Dermis microvascular lymphatic vessel endothelial cell (primary cell): ENCODE results near the gene KIAA1671. TPM values are rescaled to one million over a fixed set of nuclear protein-coding genes. Genes with fewer than 3 reads are reported as not detected.
A peak's percentile ranks its signal among the peaks of the same experiment; 100 is the strongest.
"Not testable (repeated sequence)": the region's sequence is repeated elsewhere in the genome, so short reads cannot be mapped to it uniquely, and the experiment has no call there.

Experiments
- DNase-seq, 2 donors: peaks; one replicate each; pipeline versions ENCODE4 v3.0.0 to v3.0.0-alpha.2; 2010; ENCODE audit warnings: low read depth in 2 of 2
- total RNA-seq: library from RNA; depleted of rRNA; stranded (reverse); fragments of >200 nt; gene quantifications from 2 replicates; pipeline ENCODE4 v1.2.1, GENCODE V29; 2014

The KIAA1671 gene
- total RNA-seq, 1 donor from 2014 or later, result 34.8 TPM

DNA sequence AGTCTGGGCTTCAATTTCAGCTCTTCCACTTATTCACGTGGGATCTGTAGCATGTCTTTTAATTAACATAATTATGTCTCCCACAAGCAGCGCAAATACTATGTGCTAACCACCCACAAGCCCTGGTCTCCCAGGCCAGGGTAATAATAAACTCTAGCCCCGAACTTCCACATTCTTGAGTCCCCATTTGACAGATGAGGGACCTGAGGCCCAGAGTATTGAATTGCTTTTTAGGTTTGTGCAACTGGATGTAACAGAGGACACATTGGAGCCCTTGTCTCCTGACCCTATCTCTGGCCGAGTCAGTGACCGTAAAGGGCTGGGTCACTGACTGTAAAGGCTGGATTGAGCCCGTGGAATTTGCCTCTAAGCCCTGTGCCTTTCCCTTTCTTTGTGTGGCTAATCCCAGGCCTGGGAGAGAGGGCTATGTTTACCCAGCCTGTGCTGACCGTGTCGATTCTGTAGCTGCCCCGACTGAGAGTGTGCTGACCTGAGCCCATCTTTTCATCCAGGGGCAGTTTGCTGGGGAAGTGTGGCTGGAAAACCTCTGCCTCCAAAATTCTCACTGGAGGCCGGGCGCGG is 270.8 kb downstream of the KIAA1671 start:
- no peak for DNase-seq

DNA sequence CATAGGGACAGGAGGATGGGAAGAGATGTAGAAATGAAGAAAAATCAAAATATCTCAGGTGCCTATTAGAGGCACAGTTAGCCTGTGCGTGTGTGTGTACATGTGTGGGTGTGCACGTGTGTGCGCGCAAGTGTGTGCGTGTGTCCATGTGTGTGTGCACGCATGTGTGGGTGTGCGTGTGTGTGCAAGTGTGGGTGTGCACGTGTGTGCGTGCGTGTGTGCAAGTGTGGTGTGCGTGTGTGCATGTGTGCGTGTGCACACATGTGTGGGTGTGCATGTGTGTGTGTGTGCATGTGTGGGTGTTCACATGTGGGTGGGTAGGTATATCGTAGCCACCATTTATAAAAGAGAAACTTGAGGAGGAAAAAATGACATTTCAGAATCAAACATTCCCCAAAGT is 276.3 kb downstream of the KIAA1671 start:
- DNase-seq, result no peak

DNA sequence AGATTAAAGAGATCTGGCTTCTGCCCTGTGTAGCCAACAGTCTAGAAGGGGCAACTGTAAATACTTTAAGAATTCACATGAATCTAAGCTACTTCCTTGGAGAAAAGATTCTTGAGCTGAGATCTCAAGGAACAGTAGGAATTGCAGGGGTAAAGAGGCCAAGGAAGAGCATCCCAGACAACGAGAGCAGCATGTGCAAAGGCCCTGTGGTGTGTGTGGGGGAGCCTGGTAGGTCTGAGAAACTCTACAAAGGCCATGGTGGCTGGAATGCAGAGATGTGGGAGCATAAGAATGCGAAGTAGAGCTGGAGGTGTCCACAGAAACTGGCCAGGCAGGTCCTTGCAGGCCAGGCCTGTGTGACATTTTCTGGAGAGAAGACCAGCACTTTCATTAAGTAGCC is 278.2 kb downstream of the KIAA1671 start:
- DNase-seq, result not testable (repeated sequence)

DNA sequence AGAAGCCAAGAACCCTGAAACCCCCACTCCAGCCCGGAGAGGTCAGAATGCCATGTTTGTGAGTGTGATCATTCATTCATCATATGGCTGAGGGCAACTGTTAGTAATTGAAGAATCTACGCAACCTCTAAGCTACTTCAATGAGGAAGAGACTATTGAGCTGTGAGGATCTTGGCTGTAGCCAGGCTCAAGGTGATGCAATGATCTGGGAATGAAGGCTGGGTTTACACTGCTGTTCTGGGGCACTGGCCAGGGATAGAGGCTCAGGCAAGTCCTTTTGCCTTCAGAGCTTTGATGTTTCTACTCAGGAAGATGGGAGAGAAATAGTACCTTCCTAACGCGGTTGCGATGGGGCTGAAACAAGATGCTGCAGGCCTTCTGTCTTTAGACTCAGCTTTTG is 279.8 kb downstream of the KIAA1671 start:
- DNase-seq, result no peak

DNA sequence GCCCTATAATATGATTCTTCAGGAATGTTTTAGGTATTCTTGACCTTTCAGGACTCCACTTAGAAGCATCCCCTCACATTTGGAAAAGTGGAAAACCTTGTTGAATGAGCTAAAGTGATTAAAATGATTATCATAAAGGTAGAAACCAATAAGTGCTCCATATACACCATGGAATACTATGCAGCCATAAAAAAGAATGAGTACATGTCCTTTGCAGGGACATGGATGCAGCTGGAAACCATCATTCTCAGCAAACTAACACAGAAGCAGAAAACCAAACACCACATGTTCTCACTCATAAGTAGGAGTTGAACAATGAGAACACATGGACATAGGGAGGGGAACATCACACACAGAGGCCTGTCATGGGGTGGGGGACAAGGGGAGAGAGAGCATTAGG is 281.2 kb downstream of the KIAA1671 start:
- not testable (repeated sequence) for DNase-seq

DNA sequence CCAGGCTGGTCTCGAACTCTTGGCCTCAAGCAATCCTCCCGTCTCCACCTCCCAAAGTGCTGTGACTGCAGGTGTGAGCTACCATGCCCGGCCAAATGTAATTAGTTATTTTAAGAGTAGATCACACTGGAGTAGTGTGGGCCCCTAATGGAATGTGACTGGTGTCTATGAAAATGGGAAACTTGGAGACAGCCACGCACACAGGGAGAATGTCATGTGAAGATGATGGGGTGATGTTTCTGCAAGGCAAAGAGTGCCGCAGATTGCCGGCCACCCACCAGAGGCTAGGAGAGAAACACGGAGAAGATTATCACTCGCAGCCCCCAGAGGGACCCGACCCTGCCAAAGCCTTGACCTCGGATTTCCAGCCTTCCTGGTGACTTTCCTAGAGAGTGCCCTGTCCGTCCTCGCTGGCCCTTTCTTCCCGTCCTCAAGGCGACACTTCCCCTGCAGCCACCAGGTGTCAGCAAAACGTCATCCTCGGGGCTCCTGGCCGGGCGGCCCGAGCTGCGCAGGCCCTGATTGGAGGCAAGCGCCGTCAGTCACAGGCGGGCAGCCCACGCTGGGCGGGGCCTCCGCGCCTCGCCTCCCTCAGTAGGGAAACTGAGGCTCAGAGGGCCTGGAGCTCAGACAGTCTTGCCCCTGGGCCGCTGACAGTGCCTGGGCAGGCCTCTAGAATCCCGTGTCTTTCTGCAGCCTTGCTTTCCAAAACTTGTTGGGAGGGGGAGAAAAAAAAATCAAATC is 283.2 kb downstream of the KIAA1671 start:
- peak; percentile 69 to 85 for DNase-seq

DNA sequence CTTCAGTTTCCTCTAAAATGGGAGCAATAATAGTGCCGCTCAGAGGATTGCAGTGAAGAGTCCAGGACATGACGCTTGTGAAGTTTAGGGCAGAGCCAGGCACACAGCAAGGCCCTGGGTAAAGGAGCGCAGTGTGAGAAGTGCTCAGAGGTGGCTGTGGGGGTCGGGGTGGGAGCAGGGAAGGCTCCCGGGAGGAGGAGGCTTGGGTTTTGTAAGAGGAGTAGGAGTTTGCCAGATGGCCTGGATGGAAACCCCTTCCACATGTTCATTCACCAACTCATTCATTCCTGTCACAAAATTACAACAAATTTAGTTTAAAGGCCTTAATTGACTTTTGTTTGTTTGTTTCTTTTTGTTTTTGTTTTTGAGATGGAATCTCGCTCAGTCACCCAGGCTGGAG is 283.9 kb downstream of the KIAA1671 start:
- no peak for DNase-seq

DNA sequence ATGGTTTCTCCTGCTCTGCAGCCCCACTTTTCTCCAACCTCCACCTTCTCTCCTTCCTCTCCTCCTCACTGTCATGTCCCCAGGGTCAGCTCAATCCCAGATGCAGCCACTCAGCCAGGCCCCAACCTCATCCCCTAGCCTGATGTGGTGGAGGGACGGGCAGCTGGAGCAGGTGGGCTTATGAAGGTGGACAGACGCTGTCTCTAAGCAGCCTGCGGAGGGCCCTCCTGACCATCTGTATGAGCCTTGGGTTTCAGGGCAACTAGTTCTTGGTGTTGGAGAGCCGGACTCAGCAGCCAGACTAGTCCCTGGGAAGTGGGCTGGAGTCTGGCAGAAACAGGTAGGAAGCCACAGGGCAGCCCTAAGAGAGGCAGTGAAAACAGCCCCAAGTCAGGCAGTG is 285.0 kb downstream of the KIAA1671 start:
- DNase-seq, result no peak

DNA sequence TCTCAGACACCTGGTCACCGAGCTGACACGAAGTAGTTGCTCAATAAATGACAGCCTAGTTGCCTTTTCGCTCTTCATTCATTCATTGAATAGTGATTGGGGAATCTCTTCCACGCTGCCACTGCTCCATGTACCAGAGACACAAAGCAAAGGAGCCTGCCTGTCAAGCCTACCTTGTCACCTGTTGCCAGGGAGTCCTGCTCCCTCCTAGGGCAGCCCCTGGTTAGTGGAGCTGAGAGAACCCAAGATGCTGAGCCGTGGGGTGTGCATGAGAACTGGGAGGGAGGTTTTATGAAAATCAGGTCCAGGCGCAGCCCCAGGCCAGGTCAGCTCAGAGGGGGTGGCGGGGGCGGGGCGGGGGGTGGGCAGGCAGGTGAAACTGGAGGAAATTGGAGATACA is 285.5 kb downstream of the KIAA1671 start:
- DNase-seq, result not testable (repeated sequence)

Other genes starting within 250 kb of the KIAA1671 start
- under 0.01 and 0.13 TPM in 2 replicates for gene PIWIL3, start 178.0 kb upstream of the KIAA1671 start, total RNA-seq
- gene SGSM1, start 146.5 kb upstream of the KIAA1671 start, total RNA-seq, result 4.1 and 9.2 TPM in 2 replicates
- not detected in 2 replicates for gene LHFPL7, start 6.0 kb upstream of the KIAA1671 start, total RNA-seq
- gene CRYBB3, start 247.1 kb downstream of the KIAA1671 start, total RNA-seq, result not detected in 2 replicates